Raji (cell line): ENCODE measurements around the gene LRRC14B.

Source experiments
- POLR2A ChIP-seq: IDR thresholded peaks from 2 replicates; pipeline ENCODE4 v1.6.1; 2011; ENCODE audit warnings: low read depth, low read length, control low read depth; ENCODE audit not compliant: insufficient read depth

LRRC14B gene

GRCh38 chr5:192970-193831 is 1.9 kb downstream of the LRRC14B start:
- no peak for TF ChIP-seq POLR2A

- no peak for TF ChIP-seq POLR2A
Measured at GRCh38 chr5:194102-194501, 2.8 kb downstream of the LRRC14B start.

- no peak for TF ChIP-seq POLR2A
Measured at GRCh38 chr5:194603-195209, 3.4 kb downstream of the LRRC14B start.

- no peak for TF ChIP-seq POLR2A
Measured at GRCh38 chr5:195401-196160, 4.3 kb downstream of the LRRC14B start.

- no peak for TF ChIP-seq POLR2A
Measured at GRCh38 chr5:196350-196749, 5.1 kb downstream of the LRRC14B start.

- TF ChIP-seq POLR2A: no peak
Measured at GRCh38 chr5:197892-198489, 6.7 kb downstream of the LRRC14B start.

GRCh38 chr5:198516-199196 is 7.4 kb downstream of the LRRC14B start:
- TF ChIP-seq POLR2A: no peak

GRCh38 chr5:199197-199949 is 8.1 kb downstream of the LRRC14B start:
- no peak for TF ChIP-seq POLR2A

GRCh38 chr5:199950-200645 is 8.8 kb downstream of the LRRC14B start:
- TF ChIP-seq POLR2A: no peak

GRCh38 chr5:200985-201384 is 9.7 kb downstream of the LRRC14B start:
- TF ChIP-seq POLR2A: no peak

GRCh38 chr5:201672-202071 is 10.4 kb downstream of the LRRC14B start:
- TF ChIP-seq POLR2A: no peak

- TF ChIP-seq POLR2A: no peak
Measured at GRCh38 chr5:203246-203930, 12.1 kb downstream of the LRRC14B start.

- TF ChIP-seq POLR2A: no peak
Measured at GRCh38 chr5:204001-204400, 12.7 kb downstream of the LRRC14B start.
